ENCODE measurements around the gene RBMS2.

- TF ChIP-seq CTCF (IDR thresholded peaks at IDR 0.05 in 2 of 3, conservative IDR thresholded peaks at IDR 0.05 in 1 of 3; ENCODE audit: borderline replicate concordance in 1 of 3, insufficient read depth in 1 of 3, low read depth in 2 of 3, low read length in 2 of 3) (no peak), RAD21 (IDR thresholded peaks at IDR 0.05; ENCODE audit: low read depth) (no peak), TCF7L2 (IDR thresholded peaks at IDR 0.05; ENCODE audit: borderline replicate concordance, extremely low read depth, insufficient read depth, insufficient read length) (no peak), EZH2phosphoT487 (IDR thresholded peaks at IDR 0.05; ENCODE audit: borderline replicate concordance) (no peak), POLR2A (IDR thresholded peaks at IDR 0.05; ENCODE audit: borderline replicate concordance, extremely low read depth, insufficient read depth, insufficient read length) (no peak), POLR2AphosphoS5 (IDR thresholded peaks at IDR 0.05; ENCODE audit: low read depth, low read length) (no peak)
These were observed 68.2 kb downstream of the RBMS2 start for GRCh38 chr12:56589783-56590182.
